Endothelial cell of umbilical vein (primary cell): ENCODE measurements around the gene STIM1. TPM values are rescaled to one million over a fixed set of nuclear protein-coding genes. Genes with fewer than 3 reads are reported as not detected.

Experiments used
- BruUV-seq: library from RNA; stranded (reverse); fragments of 400-500 nt; replicated peaks from 2 replicates; lab custom pipeline; 2021; lab: Mats Ljungman, UMichigan
- CTCF ChIA-PET: fragments of 300-600, 350-600 bp; sonication (Branson Sonifier 250); formaldehyde crosslinking; loops from one replicate; lab custom pipeline; 2021; ENCODE audit warnings: antibody characterized with exemption, inconsistent platforms; lab: Charles Lee
- POLR2A ChIA-PET: fragments of 300-600, 350-600 bp; sonication (Branson Sonifier 250); formaldehyde crosslinking; loops from one replicate; lab custom pipeline; 2021; ENCODE audit warnings: antibody characterized with exemption, inconsistent platforms; lab: Charles Lee
- DNase-seq: peaks from one replicate; pipeline ENCODE4 v3.0.0-alpha.2; 2011; ENCODE audit warnings: low read depth, low spot score
- FAIRE-seq: peaks from 2 replicates; lab custom pipeline; 2011; peaks lifted over from hg19 to GRCh38; lab: Jason Lieb, UNC
- H2AFZ ChIP-seq: 2 replicates; pipeline ENCODE4 v1.6.0; 2012; ENCODE audit warnings: low read depth, low read length, control low read depth, inconsistent platforms
- H3K27ac ChIP-seq: 2 replicates; pipeline ENCODE4 v1.5.1; 2011; ENCODE audit warnings: low read depth, mild to moderate bottlenecking, control low read depth, low read length, moderate library complexity; ENCODE audit not compliant: insufficient read depth
- H3K27me3 ChIP-seq, 2 experiments: 2 replicates each; pipeline versions ENCODE4 v1.6.0 to v1.6.1; 2011; ENCODE audit warnings: low read length in 2 of 2, mixed read lengths in 1 of 2; ENCODE audit not compliant: control insufficient read depth in 2 of 2, insufficient read depth in 2 of 2
- H3K36me3 ChIP-seq, 2 experiments: 2 replicates in 1 of 2; 3 replicates in 1 of 2; pipeline ENCODE4 v1.5.1; 2011; ENCODE audit warnings: low read length in 2 of 2, mild to moderate bottlenecking in 1 of 2, moderate library complexity in 1 of 2; ENCODE audit not compliant: control insufficient read depth in 2 of 2, insufficient read depth in 2 of 2; ENCODE audit errors: extremely low read depth in 1 of 2
- H3K4me1 ChIP-seq: 3 replicates; pipeline ENCODE4 v1.5.1; 2011; ENCODE audit warnings: mild to moderate bottlenecking, low read length; ENCODE audit not compliant: control insufficient read depth, insufficient read depth; ENCODE audit errors: extremely low read depth
- H3K4me2 ChIP-seq: 2 replicates; pipeline ENCODE4 v1.6.1; 2011; ENCODE audit warnings: low read length, control low read depth, mixed read lengths; ENCODE audit not compliant: insufficient read depth
- H3K4me3 ChIP-seq, 3 experiments: fragments of 200-600 bp in 1 of 3; sonication (generic), shearing (Covaris generic) in 1 of 3; replicated peaks in 1 of 3; 2 replicates each; pipeline ENCODE4 v1.5.1; 2011 to 2016; ENCODE audit warnings: control low read depth in 3 of 3, low read length in 3 of 3, mild to moderate bottlenecking in 2 of 3, inconsistent platforms in 1 of 3, low read depth in 1 of 3, moderate library complexity in 1 of 3; ENCODE audit not compliant: insufficient read depth in 1 of 3
- H3K79me2 ChIP-seq: 2 replicates; pipeline ENCODE4 v1.6.0; 2012; ENCODE audit warnings: low read length, inconsistent platforms; ENCODE audit not compliant: control insufficient read depth, insufficient read depth
- H3K9ac ChIP-seq: replicated peaks from 2 replicates; pipeline ENCODE3; 2011; ENCODE audit warnings: low read length, control low read depth; ENCODE audit not compliant: insufficient read depth; ENCODE audit errors: extremely low read depth
- H3K9me1 ChIP-seq: replicated peaks from 3 replicates; pipeline ENCODE4 v1.6.0; 2011; ENCODE audit warnings: mild to moderate bottlenecking, low read length; ENCODE audit not compliant: control insufficient read depth, insufficient read depth; ENCODE audit errors: extremely low read depth
- H3K9me3 ChIP-seq: replicated peaks from 2 replicates; pipeline ENCODE4 v1.5.1; 2012; ENCODE audit warnings: low read length, inconsistent platforms; ENCODE audit not compliant: control insufficient read depth, insufficient read depth
- H4K20me1 ChIP-seq: replicated peaks from 2 replicates; pipeline ENCODE3; 2011; ENCODE audit warnings: mild to moderate bottlenecking, low read length; ENCODE audit not compliant: control insufficient read depth, insufficient read depth; ENCODE audit errors: extremely low read depth
- EZH2 ChIP-seq: IDR thresholded peaks from 2 replicates; pipeline ENCODE4 v1.6.1; 2012; ENCODE audit warnings: borderline replicate concordance, low read depth, mild to moderate bottlenecking, moderate library complexity, low read length, inconsistent platforms; ENCODE audit not compliant: severe bottlenecking
- FOS ChIP-seq: IDR thresholded peaks from 2 replicates; pipeline ENCODE4 v1.6.1; 2011; ENCODE audit warnings: mild to moderate bottlenecking, low read length, moderate library complexity, borderline replicate concordance; ENCODE audit not compliant: insufficient read depth
- GATA2 ChIP-seq: IDR thresholded peaks from 2 replicates; pipeline ENCODE4 v1.7.0; 2011; ENCODE audit warnings: low read depth, mild to moderate bottlenecking, moderate library complexity, mixed read lengths, low read length; ENCODE audit not compliant: insufficient read length, insufficient read depth
- JUN ChIP-seq: IDR thresholded peaks from 2 replicates; pipeline ENCODE4 v1.6.1; 2011; ENCODE audit warnings: borderline replicate concordance, low read depth; ENCODE audit not compliant: insufficient read length, insufficient read depth
- MYC ChIP-seq: IDR thresholded peaks from one replicate; pipeline ENCODE4 v1.6.1; 2011; ENCODE audit warnings: mild to moderate bottlenecking, low read depth, low read length
- POLR2A ChIP-seq: IDR thresholded peaks from 2 replicates; pipeline ENCODE4 v1.6.1; 2012; ENCODE audit warnings: low read depth, mild to moderate bottlenecking, control low read depth, low read length
- POLR2AphosphoS5 ChIP-seq: IDR thresholded peaks from 2 replicates; pipeline ENCODE4 v1.6.1; 2012; ENCODE audit warnings: low read depth, mild to moderate bottlenecking, control low read depth, low read length, moderate library complexity; ENCODE audit not compliant: insufficient read depth
- dilution Hi-C: fragments of 300-500 bp; cut with MboI; formaldehyde crosslinking; loops from one replicate; pipeline ENCODE4 v1.15.0; 2019; ENCODE audit warnings: low sequenced_read_pairs; ENCODE audit not compliant: extremely low pct_ligation_motif_present
- intact Hi-C: fragments of 100-400 bp; cut with micrococcal nuclease; formaldehyde crosslinking; loops from one replicate; pipeline ENCODE4 v1.10.0; 2022
- polyA plus RNA-seq, 4 experiments: library from polyadenylated mRNA; depleted of rRNA in 3 of 4; stranded (reverse) in 3 of 4; unstranded in 1 of 4; fragments of >200 nt; gene quantifications; 2 replicates each; pipeline versions ENCODE4 v1.2.1 to v1.2.3, GENCODE V29; 2011 to 2012; ENCODE audit warnings: missing spikeins in 1 of 4
- total RNA-seq: library from RNA; stranded (reverse); gene quantifications from 2 replicates; pipeline ENCODE4 v1.2.3, GENCODE V29; 2021
- TF ChIP-seq, protein P1 (sequence below), 2 donors: IDR thresholded peaks; 1 replicate in 1 of 2; 2 replicates in 1 of 2; pipeline ENCODE4 v1.5.1; 2011; ENCODE audit warnings: low read length in 2 of 2, mild to moderate bottlenecking in 2 of 2, moderate library complexity in 2 of 2, control low read depth in 1 of 2, inconsistent platforms in 1 of 2, low read depth in 1 of 2; ENCODE audit not compliant: insufficient read depth in 1 of 2; ENCODE audit errors: extremely low read depth in 1 of 2
- TF ChIP-seq, protein P2 (sequence below): IDR thresholded peaks from 2 replicates; pipeline ENCODE4 v1.6.1; 2011; ENCODE audit not compliant: insufficient read depth, insufficient read length

The STIM1 gene
- total and polyA plus RNA-seq, 2 donors (not counting 3 experiments of a cell fraction or from before 2014, with no cell fraction given) = 32.7 to 33.4 TPM

DNA sequence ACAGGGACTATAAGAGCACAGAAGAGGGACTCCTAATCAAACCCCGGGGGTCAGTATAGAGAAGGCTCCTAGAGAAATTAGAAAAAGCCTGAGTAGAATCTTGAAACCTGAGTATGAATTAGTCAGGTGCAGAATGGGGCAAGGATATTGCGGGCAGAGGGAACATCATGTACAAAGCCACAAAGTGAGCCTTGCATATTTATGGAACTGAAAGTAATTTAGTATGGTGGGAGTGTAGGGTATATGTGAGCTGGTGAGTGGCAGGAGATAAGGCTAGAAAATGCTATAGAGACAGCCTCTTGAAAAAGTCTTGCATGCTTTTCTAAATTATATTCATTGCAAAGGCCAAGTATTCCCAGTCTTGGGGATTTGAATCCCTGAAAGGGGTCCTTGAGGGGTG lies 93.7 kb downstream of the STIM1 start:
- H3K27me3 ChIP-seq = no peaks in the 10 kb centered on the region
- H3K79me2 ChIP-seq = no peaks in the 10 kb centered on the region
- peaks cover 11% of the 10 kb centered on the region for H3K4me1 ChIP-seq
- no peak overlapping the region for H3K4me2 ChIP-seq
- H3K9me1 ChIP-seq = no peaks in the 10 kb centered on the region
- no peak for DNase-seq
- TF ChIP-seq FOS (no peak), POLR2A (no peak), EZH2 (no peak), MYC (no peak), GATA2 (no peak), JUN (no peak), POLR2AphosphoS5 (no peak)
- TF ChIP-seq, protein P1, sequence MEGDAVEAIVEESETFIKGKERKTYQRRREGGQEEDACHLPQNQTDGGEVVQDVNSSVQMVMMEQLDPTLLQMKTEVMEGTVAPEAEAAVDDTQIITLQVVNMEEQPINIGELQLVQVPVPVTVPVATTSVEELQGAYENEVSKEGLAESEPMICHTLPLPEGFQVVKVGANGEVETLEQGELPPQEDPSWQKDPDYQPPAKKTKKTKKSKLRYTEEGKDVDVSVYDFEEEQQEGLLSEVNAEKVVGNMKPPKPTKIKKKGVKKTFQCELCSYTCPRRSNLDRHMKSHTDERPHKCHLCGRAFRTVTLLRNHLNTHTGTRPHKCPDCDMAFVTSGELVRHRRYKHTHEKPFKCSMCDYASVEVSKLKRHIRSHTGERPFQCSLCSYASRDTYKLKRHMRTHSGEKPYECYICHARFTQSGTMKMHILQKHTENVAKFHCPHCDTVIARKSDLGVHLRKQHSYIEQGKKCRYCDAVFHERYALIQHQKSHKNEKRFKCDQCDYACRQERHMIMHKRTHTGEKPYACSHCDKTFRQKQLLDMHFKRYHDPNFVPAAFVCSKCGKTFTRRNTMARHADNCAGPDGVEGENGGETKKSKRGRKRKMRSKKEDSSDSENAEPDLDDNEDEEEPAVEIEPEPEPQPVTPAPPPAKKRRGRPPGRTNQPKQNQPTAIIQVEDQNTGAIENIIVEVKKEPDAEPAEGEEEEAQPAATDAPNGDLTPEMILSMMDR (IDR thresholded peaks at IDR 0.05; ENCODE audit: extremely low read depth in 1 of 2, insufficient read depth in 1 of 2, low read depth in 1 of 2, low read length in 2 of 2) = no peak
- TF ChIP-seq, protein P2, sequence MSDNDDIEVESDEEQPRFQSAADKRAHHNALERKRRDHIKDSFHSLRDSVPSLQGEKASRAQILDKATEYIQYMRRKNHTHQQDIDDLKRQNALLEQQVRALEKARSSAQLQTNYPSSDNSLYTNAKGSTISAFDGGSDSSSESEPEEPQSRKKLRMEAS = no peak
- intact Hi-C loops = loop anchor here (5.0 kb wide), 2 partner anchors 78 to 92 kb away; partner anchors contain the start of gene STIM1
- CTCF ChIA-PET = no interaction called here
- POLR2A ChIA-PET = no interaction called here
- dilution Hi-C loops = no loop called here
- H3K27ac ChIP-seq = no peak overlapping the region
- H2AFZ ChIP-seq = no peak overlapping the region
- H3K9ac ChIP-seq = no peak overlapping the region
- BruUV-seq = no TSS peak
- H4K20me1 ChIP-seq = no peaks in the 10 kb centered on the region
- H3K4me3 ChIP-seq = no peak overlapping the region
- H3K36me3 ChIP-seq = no peaks in the 10 kb centered on the region
- H3K9me3 ChIP-seq = no peaks in the 10 kb centered on the region
- FAIRE-seq = no peak
